OCI-LY3 (cell line): ENCODE measurements around the gene FILIP1L.
A peak's percentile ranks its signal among the peaks of the same experiment; 100 is the strongest.
"Not testable (repeated sequence)": the region's sequence is repeated elsewhere in the genome, so short reads cannot be mapped to it uniquely, and the experiment has no call there.

Experiments
- H2AFZ ChIP-seq: fragments of 200-600, 300-600 bp; shearing (Covaris generic); 2 replicates; pipeline ENCODE4 v1.6.0; 2014; ENCODE audit warnings: antibody characterized with exemption, low read depth, low read length
- H3K27ac ChIP-seq: fragments of 200-600, 300-600 bp; sonication (generic); 2 replicates; pipeline ENCODE4 v1.5.1; 2014; ENCODE audit warnings: mild to moderate bottlenecking, low read length, moderate library complexity, mixed read lengths
- H3K27me3 ChIP-seq: fragments of 200-600, 300-600 bp; sonication (generic); 2 replicates; pipeline ENCODE4 v1.6.1; 2014; ENCODE audit warnings: low read depth, low read length, mixed read lengths
- H3K36me3 ChIP-seq: fragments of 200-600, 300-600 bp; sonication (generic); replicated peaks from 2 replicates; pipeline ENCODE3; 2014; ENCODE audit warnings: low read depth, low read length, mixed read lengths
- H3K4me1 ChIP-seq: fragments of 300-600, 200-600 bp; sonication (generic); 2 replicates; pipeline ENCODE4 v1.6.1; 2014; ENCODE audit warnings: low read length, mixed read lengths
- H3K4me2 ChIP-seq: fragments of 200-600, 300-600 bp; sonication (generic); 2 replicates; pipeline ENCODE4 v1.6.1; 2014; ENCODE audit warnings: low read length, mixed read lengths
- H3K4me3 ChIP-seq: fragments of 300-600, 200-600 bp; sonication (generic); 2 replicates; pipeline ENCODE4 v1.5.1; 2014; ENCODE audit warnings: antibody characterized with exemption, mild to moderate bottlenecking, low read length, moderate library complexity
- H3K79me2 ChIP-seq: fragments of 300-600, 200-600 bp; shearing (Covaris generic); 2 replicates; pipeline ENCODE4 v1.6.1; 2014; ENCODE audit warnings: mild to moderate bottlenecking, low read length, mixed read lengths
- H3K9ac ChIP-seq: fragments of 300-600, 200-600 bp; shearing (Covaris generic); 2 replicates; pipeline ENCODE4 v1.6.0; 2014; ENCODE audit warnings: mild to moderate bottlenecking, low read length, moderate library complexity
- H3K9me3 ChIP-seq: fragments of 200-600, 300-600 bp; shearing (Covaris generic); 2 replicates; pipeline ENCODE4 v1.6.1; 2014; ENCODE audit warnings: low read length, mixed read lengths; ENCODE audit not compliant: insufficient read depth
- H4K20me1 ChIP-seq: fragments of 200-600, 300-600 bp; sonication (generic); 2 replicates; pipeline ENCODE4 v1.6.1; 2016; ENCODE audit warnings: low read length, mixed read lengths; ENCODE audit not compliant: insufficient read depth
- EZH2phosphoT487 ChIP-seq: fragments of 200-600 bp; shearing (Covaris generic); IDR thresholded peaks from 2 replicates; pipeline ENCODE4 v1.6.1; 2018; ENCODE audit warnings: antibody characterized with exemption, mixed run types, low read depth
- TF ChIP-seq, protein P1 (sequence below): fragments of 200-600, 300-600 bp; sonication (generic); IDR thresholded peaks from 2 replicates; pipeline ENCODE4 v1.5.1; 2014; ENCODE audit warnings: antibody characterized with exemption, low read length, low read depth

Gene FILIP1L

DNA sequence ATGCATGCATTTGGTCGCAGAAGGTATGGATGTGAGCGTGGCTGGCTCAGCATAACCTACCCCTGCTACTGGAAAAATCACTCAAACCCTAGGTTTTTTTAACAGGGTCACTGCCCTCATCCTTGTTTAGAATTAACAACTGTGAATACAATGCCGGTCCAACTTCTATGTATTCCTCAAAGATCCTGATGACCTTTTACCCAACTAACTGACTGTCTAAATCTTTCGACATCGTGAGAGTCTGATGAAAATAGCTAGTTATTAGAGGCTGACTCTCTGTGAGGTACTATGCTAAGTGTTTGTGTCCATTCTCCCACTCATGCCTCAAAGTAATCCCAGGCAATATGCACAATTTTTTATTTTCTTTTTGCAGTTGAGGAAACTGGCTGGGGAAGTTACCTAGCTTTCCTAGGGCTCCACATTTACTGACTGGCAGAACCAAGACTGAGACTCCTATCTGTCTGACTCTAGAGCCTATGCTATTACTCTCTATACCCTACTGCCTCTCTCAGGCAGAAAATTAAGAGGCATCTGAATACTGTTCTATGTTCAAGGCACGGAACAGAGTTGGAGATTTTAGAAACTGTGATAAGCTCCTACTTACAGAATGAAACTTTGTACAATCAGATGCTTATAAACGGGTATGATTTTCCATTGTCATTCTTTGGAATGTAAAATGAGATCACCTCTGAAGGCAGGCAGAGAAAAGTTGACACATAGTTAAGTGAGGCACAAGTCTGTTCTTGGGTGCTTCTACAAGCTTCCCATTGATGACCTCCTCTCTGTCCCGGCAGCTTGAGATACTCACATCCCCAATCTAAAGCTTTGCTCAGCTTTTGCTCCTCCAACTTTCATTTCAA is 56.4 kb downstream of the FILIP1L start:
- no peak for TF ChIP-seq EZH2phosphoT487
- TF ChIP-seq, protein P1, sequence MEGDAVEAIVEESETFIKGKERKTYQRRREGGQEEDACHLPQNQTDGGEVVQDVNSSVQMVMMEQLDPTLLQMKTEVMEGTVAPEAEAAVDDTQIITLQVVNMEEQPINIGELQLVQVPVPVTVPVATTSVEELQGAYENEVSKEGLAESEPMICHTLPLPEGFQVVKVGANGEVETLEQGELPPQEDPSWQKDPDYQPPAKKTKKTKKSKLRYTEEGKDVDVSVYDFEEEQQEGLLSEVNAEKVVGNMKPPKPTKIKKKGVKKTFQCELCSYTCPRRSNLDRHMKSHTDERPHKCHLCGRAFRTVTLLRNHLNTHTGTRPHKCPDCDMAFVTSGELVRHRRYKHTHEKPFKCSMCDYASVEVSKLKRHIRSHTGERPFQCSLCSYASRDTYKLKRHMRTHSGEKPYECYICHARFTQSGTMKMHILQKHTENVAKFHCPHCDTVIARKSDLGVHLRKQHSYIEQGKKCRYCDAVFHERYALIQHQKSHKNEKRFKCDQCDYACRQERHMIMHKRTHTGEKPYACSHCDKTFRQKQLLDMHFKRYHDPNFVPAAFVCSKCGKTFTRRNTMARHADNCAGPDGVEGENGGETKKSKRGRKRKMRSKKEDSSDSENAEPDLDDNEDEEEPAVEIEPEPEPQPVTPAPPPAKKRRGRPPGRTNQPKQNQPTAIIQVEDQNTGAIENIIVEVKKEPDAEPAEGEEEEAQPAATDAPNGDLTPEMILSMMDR, result peak; percentile 38
- H4K20me1 ChIP-seq, result no peaks in the 10 kb centered on the region
- H3K79me2 ChIP-seq, result no peaks in the 10 kb centered on the region
- no peak overlapping the region for H2AFZ ChIP-seq
- no peak overlapping the region for H3K4me2 ChIP-seq
- H3K27me3 ChIP-seq, result no peaks in the 10 kb centered on the region
- no peaks in the 10 kb centered on the region for H3K36me3 ChIP-seq
- no peak overlapping the region for H3K4me3 ChIP-seq
- no peaks in the 10 kb centered on the region for H3K4me1 ChIP-seq
- no peaks in the 10 kb centered on the region for H3K9me3 ChIP-seq
- no peak overlapping the region for H3K27ac ChIP-seq
- H3K9ac ChIP-seq, result no peak overlapping the region

DNA sequence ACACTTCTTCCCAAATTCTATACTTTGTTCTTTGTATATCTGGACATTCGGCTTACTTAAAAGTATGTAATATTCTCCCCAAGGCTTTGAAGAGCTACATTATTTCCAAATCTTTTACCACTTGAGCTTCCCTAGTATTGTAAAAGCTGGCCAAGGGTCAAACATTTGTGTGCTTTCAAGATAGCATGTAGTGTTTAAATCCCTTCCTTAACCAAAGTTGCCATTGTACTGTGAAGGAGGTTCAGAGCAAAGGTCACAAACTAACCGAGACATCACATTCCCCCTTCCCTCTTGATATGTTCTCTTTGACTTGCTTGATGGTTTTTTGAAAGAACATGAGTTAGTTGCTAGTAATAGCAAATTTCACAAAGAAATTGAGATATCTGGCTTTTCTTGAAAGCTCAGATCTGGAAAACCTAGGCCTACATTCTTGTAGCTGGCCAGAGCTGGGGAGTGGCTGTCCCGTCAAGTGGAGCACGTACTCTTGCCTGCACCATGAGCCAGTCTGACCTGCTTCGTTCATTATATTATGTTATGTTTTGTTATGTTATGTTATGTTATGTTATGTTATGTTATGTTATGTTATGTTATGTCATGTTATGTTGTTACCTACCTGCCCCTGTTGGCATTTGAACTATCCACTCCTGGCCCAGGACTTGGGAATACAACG is 60.2 kb downstream of the FILIP1L start:
- H3K9ac ChIP-seq, result no peak overlapping the region
- H3K9me3 ChIP-seq, result no peaks in the 10 kb centered on the region
- H3K79me2 ChIP-seq, result no peaks in the 10 kb centered on the region
- no peak overlapping the region for H3K4me2 ChIP-seq
- TF ChIP-seq, protein P1, result no peak
- no peak for TF ChIP-seq EZH2phosphoT487
- no peak overlapping the region for H3K4me3 ChIP-seq
- no peaks in the 10 kb centered on the region for H3K36me3 ChIP-seq
- H4K20me1 ChIP-seq, result peaks cover 2% of the 10 kb centered on the region; the same call in 1 of the 2 replicates
- H3K27me3 ChIP-seq, result peaks cover 3% of the 10 kb centered on the region; the same call in 1 of the 2 replicates
- H3K4me1 ChIP-seq, result no peaks in the 10 kb centered on the region
- H2AFZ ChIP-seq, result no peak overlapping the region
- H3K27ac ChIP-seq, result no peak overlapping the region

GRCh38 chr3:100051513-100051912 is 62.8 kb downstream of the FILIP1L start:
- not testable (repeated sequence) for H2AFZ ChIP-seq, H3K4me3 ChIP-seq, H3K4me2 ChIP-seq, H3K36me3 ChIP-seq, H3K27ac ChIP-seq, H3K9me3 ChIP-seq, H3K79me2 ChIP-seq, H3K9ac ChIP-seq, H3K27me3 ChIP-seq
- H3K4me1 ChIP-seq, result peaks cover 22% of the 10 kb centered on the region
- peaks cover 21% of the 10 kb centered on the region for H4K20me1 ChIP-seq

GRCh38 chr3:100048248-100048647 is 66.1 kb downstream of the FILIP1L start:
- Histone ChIP-seq H3K27ac (peak overlapping the region; percentile 75; the same call in 1 of the 2 replicates), H2AFZ (no peak overlapping the region), H3K27me3 (peaks cover 10% of the 10 kb centered on the region; the same call in 1 of the 2 replicates), H3K4me2 (peak overlapping the region; percentile 68), H3K4me3 (peak overlapping the region; percentile 62), H3K9ac (peak overlapping the region; percentile 3; the same call in 1 of the 2 replicates), H4K20me1 (peaks cover 33% of the 10 kb centered on the region), H3K36me3 (no peaks in the 10 kb centered on the region), H3K79me2 (peaks cover 4% of the 10 kb centered on the region; the same call in 1 of the 2 replicates), H3K4me1 (peaks cover 54% of the 10 kb centered on the region), H3K9me3 (no peaks in the 10 kb centered on the region)
- no peak for TF ChIP-seq EZH2phosphoT487
- TF ChIP-seq, protein P1, result no peak
